Measurements from ENCODE around the gene CAMKV. TPM values are rescaled to one million over a fixed set of nuclear protein-coding genes. Genes with fewer than 3 reads are reported as not detected.

The CAMKV gene
- total and polyA plus RNA-seq, 2 of the 8 experiments (the other 6 are each of a cell fraction or from before 2014, with no cell fraction given): 56.3 to 66.4 TPM

DNA sequence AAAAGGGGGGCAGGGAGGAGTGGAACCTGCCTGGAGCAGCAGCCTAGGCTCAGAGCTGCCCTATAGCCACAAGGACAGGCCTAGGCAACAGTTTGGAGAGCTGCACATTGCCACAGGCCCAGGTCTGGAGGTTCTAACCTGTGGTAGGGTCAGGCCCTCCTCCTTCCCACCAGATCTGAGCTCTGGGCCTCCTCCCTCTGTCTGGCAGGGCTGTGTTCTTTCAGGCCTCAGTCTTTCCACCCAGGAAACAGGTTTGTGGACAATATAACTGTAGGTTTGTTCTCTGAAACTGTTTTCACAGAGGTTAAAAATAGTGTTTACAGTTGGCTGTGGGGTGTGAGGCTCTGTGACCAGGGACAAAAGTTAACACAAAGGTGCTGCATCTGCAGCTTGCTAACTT lies 9.0 kb upstream of the CAMKV start (continued):
- TF ChIP-seq RBBP5 (IDR thresholded peaks at IDR 0.05; ENCODE audit: borderline replicate concordance, low read depth, low read length): no peak
- no peak for TF ChIP-seq KDM1A (IDR thresholded peaks at IDR 0.05; ENCODE audit: borderline replicate concordance, low read length)
- TF ChIP-seq ZNF274 (IDR thresholded peaks at IDR 0.05; ENCODE audit: borderline replicate concordance, extremely low read depth, low read length): no peak
- no peak for TF ChIP-seq YY1 (IDR thresholded peaks at IDR 0.05; ENCODE audit: low read depth, low read length)
